H9 (cell line): ENCODE results near the gene KSR1. TPM values are rescaled to one million over a fixed set of nuclear protein-coding genes. Genes with fewer than 3 reads are reported as not detected.

ENCODE experiments used
- DNase-seq: peaks from one replicate; pipeline ENCODE4 v3.0.0-alpha.2; 2017
- H2AFZ ChIP-seq: one replicate; pipeline ENCODE4 v1.6.1; 2013; ENCODE audit warnings: mild to moderate bottlenecking, low read length, control low read depth, moderate library complexity
- H2AK5ac ChIP-seq: 2 replicates; pipeline ENCODE4 v1.6.1; 2013; ENCODE audit warnings: low read length, control low read depth, mixed read lengths; ENCODE audit not compliant: insufficient read length
- H2BK120ac ChIP-seq: one replicate; pipeline ENCODE4 v1.6.1; 2013; ENCODE audit warnings: low read depth, mild to moderate bottlenecking, low read length, control low read depth, inconsistent platforms; ENCODE audit not compliant: poor library complexity, severe bottlenecking
- H2BK12ac ChIP-seq: 2 replicates; pipeline ENCODE4 v1.6.1; 2013; ENCODE audit warnings: low read length, control low read depth, mixed read lengths, low read depth; ENCODE audit not compliant: insufficient read length
- H2BK15ac ChIP-seq: 2 replicates; pipeline ENCODE4 v1.6.1; 2013; ENCODE audit warnings: low read depth, low read length, control low read depth
- H2BK20ac ChIP-seq: one replicate; pipeline ENCODE4 v1.6.1; 2013; ENCODE audit warnings: low read depth, mild to moderate bottlenecking, low read length, control low read depth, inconsistent platforms; ENCODE audit not compliant: poor library complexity, severe bottlenecking
- H2BK5ac ChIP-seq: 2 replicates; pipeline ENCODE4 v1.6.1; 2013; ENCODE audit warnings: low read length, control low read depth, mixed read lengths; ENCODE audit not compliant: insufficient read length
- H3K14ac ChIP-seq: 2 replicates; pipeline ENCODE4 v1.6.1; 2013; ENCODE audit warnings: low read length, control low read depth; ENCODE audit not compliant: insufficient read depth
- H3K18ac ChIP-seq: 2 replicates; pipeline ENCODE4 v1.6.1; 2013; ENCODE audit warnings: low read depth, mild to moderate bottlenecking, mixed read lengths, low read length, control low read depth; ENCODE audit not compliant: insufficient read length
- H3K23ac ChIP-seq: 2 replicates; pipeline ENCODE4 v1.6.1; 2013; ENCODE audit warnings: low read length, control low read depth, mixed read lengths, low read depth; ENCODE audit not compliant: insufficient read length
- H3K23me2 ChIP-seq: 2 replicates; pipeline ENCODE4 v1.6.1; 2013; ENCODE audit warnings: low read depth, mild to moderate bottlenecking, mixed read lengths, low read length, control low read depth; ENCODE audit not compliant: insufficient read length, poor library complexity, severe bottlenecking
- H3K27ac ChIP-seq: 2 replicates; pipeline ENCODE4 v1.5.1; 2013; ENCODE audit warnings: low read length, control low read depth, mixed read lengths, low read depth; ENCODE audit not compliant: insufficient read length
- H3K27me3 ChIP-seq: 2 replicates; pipeline ENCODE4 v1.6.1; 2013; ENCODE audit warnings: low read length, control low read depth, inconsistent platforms; ENCODE audit not compliant: insufficient read depth
- H3K4ac ChIP-seq: 2 replicates; pipeline ENCODE4 v1.6.1; 2013; ENCODE audit warnings: low read depth, mild to moderate bottlenecking, control low read depth, inconsistent platforms, low read length, moderate library complexity
- H3K4me1 ChIP-seq: 2 replicates; pipeline ENCODE4 v1.6.1; 2013; ENCODE audit warnings: low read length, control low read depth, inconsistent platforms; ENCODE audit not compliant: insufficient read depth
- H3K4me2 ChIP-seq: 2 replicates; pipeline ENCODE4 v1.6.1; 2013; ENCODE audit warnings: low read length, control low read depth, mixed read lengths; ENCODE audit not compliant: insufficient read length, insufficient read depth
- H3K56ac ChIP-seq: 2 replicates; pipeline ENCODE4 v1.6.1; 2013; ENCODE audit warnings: low read depth, mild to moderate bottlenecking, mixed read lengths, low read length, control low read depth; ENCODE audit not compliant: insufficient read length
- H3K79me1 ChIP-seq: 2 replicates; pipeline ENCODE4 v1.6.1; 2013; ENCODE audit warnings: low read depth, mild to moderate bottlenecking, moderate library complexity, low read length, control low read depth, inconsistent platforms; ENCODE audit not compliant: insufficient read depth, poor library complexity, severe bottlenecking
- H3K79me2 ChIP-seq: 2 replicates; pipeline ENCODE4 v1.6.1; 2013; ENCODE audit warnings: low read length, control low read depth, inconsistent platforms; ENCODE audit not compliant: insufficient read depth
- H3K9ac ChIP-seq: 2 replicates; pipeline ENCODE4 v1.6.1; 2013; ENCODE audit warnings: low read length, control low read depth, mixed read lengths; ENCODE audit not compliant: insufficient read length; ENCODE audit errors: extremely low read depth
- H3K9me3 ChIP-seq: one replicate; pipeline ENCODE4 v1.6.1; 2013; ENCODE audit warnings: low read depth, low read length, inconsistent platforms; ENCODE audit not compliant: control insufficient read depth
- H3T11ph ChIP-seq: one replicate; pipeline ENCODE4 v1.6.1; 2013; ENCODE audit warnings: mild to moderate bottlenecking, low read length, control low read depth, inconsistent platforms
- H4K20me1 ChIP-seq: one replicate; pipeline ENCODE4 v1.6.1; 2013; ENCODE audit not compliant: control insufficient read depth, insufficient read length, insufficient read depth
- H4K5ac ChIP-seq: 2 replicates; pipeline ENCODE4 v1.6.1; 2013; ENCODE audit warnings: low read depth, mild to moderate bottlenecking, mixed read lengths, low read length, control low read depth; ENCODE audit not compliant: insufficient read length
- H4K8ac ChIP-seq: replicated peaks from 2 replicates; pipeline ENCODE4 v1.6.1; 2013; ENCODE audit warnings: low read length, control low read depth, mixed read lengths, low read depth; ENCODE audit not compliant: insufficient read length
- H4K91ac ChIP-seq: 2 replicates; pipeline ENCODE4 v1.6.1; 2013; ENCODE audit warnings: low read depth, mild to moderate bottlenecking, moderate library complexity, mixed read lengths, low read length, control low read depth; ENCODE audit not compliant: insufficient read length
- H3K27ac Mint-ChIP-seq, 3 experiments: 2 replicates in 2 of 3; 3 replicates in 1 of 3; pipeline ENCODE4 v1.8.0; 2020 to 2021; ENCODE audit warnings: mixed read lengths in 3 of 3, mild to moderate bottlenecking in 1 of 3, moderate library complexity in 1 of 3
- H3K27me3 Mint-ChIP-seq: 2 replicates; pipeline ENCODE4 v1.8.0; 2021; ENCODE audit warnings: low read depth, mild to moderate bottlenecking, moderate library complexity, mixed read lengths
- H3K36me3 Mint-ChIP-seq, 3 experiments: 2 replicates in 2 of 3; 3 replicates in 1 of 3; pipeline ENCODE4 v1.8.0; 2020 to 2021; ENCODE audit warnings: low read depth in 3 of 3, mixed read lengths in 3 of 3; ENCODE audit not compliant: insufficient read depth in 1 of 3
- H3K4me1 Mint-ChIP-seq, 2 experiments: 2 replicates each; pipeline ENCODE4 v1.8.0; 2020; ENCODE audit warnings: mixed read lengths in 2 of 2
- H3K4me3 Mint-ChIP-seq, 2 experiments: 2 replicates in 1 of 2; 3 replicates in 1 of 2; pipeline ENCODE4 v1.8.0; 2020 to 2021; ENCODE audit warnings: mild to moderate bottlenecking in 2 of 2, mixed read lengths in 2 of 2, moderate library complexity in 1 of 2
- H3K9me3 Mint-ChIP-seq, 2 experiments: 2 replicates in 1 of 2; 3 replicates in 1 of 2; pipeline ENCODE4 v1.8.0; 2020; ENCODE audit warnings: mild to moderate bottlenecking in 2 of 2, mixed read lengths in 2 of 2, moderate library complexity in 1 of 2
- CTCF ChIP-seq: fragments of 200-600 bp; sonication (generic); conservative IDR thresholded peaks from 3 replicates; pipeline ENCODE4 v1.8.0; 2021; ENCODE audit warnings: antibody characterized with exemption, mild to moderate bottlenecking
- whole genome bisulfite sequencing: extraction: QIAGEN DNeasy Blood & Tissue Kit; methylation state at CpG from one replicate; pipeline ENCODE4 v1.1.7; 2013; ENCODE audit warnings: missing lambda C conversion rate, low lambda C conversion rate, mixed read lengths; ENCODE audit not compliant: insufficient read length; ENCODE audit errors: extremely low coverage; 5-methylcytosine and 5-hydroxymethylcytosine counted together
- total RNA-seq: library from RNA; stranded (reverse); gene quantifications from 2 replicates; pipeline ENCODE4 v1.2.1, GENCODE V29; 2021

KSR1 gene
- total RNA-seq, 1 experiment from 2014 or later = 44.9 TPM

DNA sequence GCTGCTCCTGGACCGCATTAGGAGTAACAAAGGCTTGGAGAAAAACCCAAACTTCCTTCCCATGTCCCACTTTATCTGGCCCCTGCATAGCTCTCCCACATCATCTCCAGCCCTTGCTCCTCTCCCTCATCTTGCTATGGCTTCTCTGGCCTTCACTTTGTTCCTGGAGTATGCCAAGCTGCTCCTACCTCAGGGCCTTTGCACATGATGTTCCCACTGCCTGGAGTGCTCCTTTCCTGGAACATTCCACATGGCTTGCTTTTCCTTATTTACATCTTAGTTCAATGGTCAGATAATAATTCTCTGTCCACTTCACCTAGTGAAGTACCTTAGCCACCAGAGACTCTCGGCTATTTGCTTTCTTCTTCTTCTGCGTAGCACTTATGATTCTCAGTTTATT is 4.3 kb upstream of the KSR1 start:
- peaks cover 8 to 11% of the 10 kb centered on the region in 2 experiments for H3K4me1 Mint-ChIP-seq
- H2AK5ac ChIP-seq = no peak overlapping the region

More for the DNA sequence above, 4.3 kb upstream of the KSR1 start:
- Mint-ChIP-seq H3K9me3 (no peaks in the 10 kb centered on the region), H3K27ac (no peak overlapping the region), H3K27me3 (peaks cover 13% of the 10 kb centered on the region), H3K36me3 (no peaks in the 10 kb centered on the region), H3K4me3 (no peak overlapping the region)
- no peak overlapping the region for H2BK20ac ChIP-seq
- no peak overlapping the region for H3K23ac ChIP-seq
- H2BK12ac ChIP-seq = no peak overlapping the region
- no peak overlapping the region for H2BK120ac ChIP-seq
- no peak overlapping the region for H4K91ac ChIP-seq
- no peak overlapping the region for H2AFZ ChIP-seq
- no peak overlapping the region for H3K4me2 ChIP-seq
- no peaks in the 10 kb centered on the region for H3K9me3 ChIP-seq
- H4K5ac ChIP-seq = no peak overlapping the region
- no peak overlapping the region for H4K8ac ChIP-seq
- peaks cover 3% of the 10 kb centered on the region for H3K23me2 ChIP-seq
- no peak for DNase-seq
- no peak for TF ChIP-seq CTCF
- no peaks in the 10 kb centered on the region for H3K27me3 ChIP-seq
- no peaks in the 10 kb centered on the region for H3K79me1 ChIP-seq
- H3T11ph ChIP-seq = no peak overlapping the region
- H3K4me1 ChIP-seq = no peaks in the 10 kb centered on the region
- H3K18ac ChIP-seq = no peak overlapping the region
- WGBS = no CpG with 5 or more reads among the region's 3 CpGs
- H3K14ac ChIP-seq = no peak overlapping the region
- no peak overlapping the region for H2BK5ac ChIP-seq
- H3K79me2 ChIP-seq = no peaks in the 10 kb centered on the region
- H3K56ac ChIP-seq = no peak overlapping the region
- H3K4ac ChIP-seq = no peak overlapping the region
- H3K27ac ChIP-seq = no peak overlapping the region
- H3K9ac ChIP-seq = no peak overlapping the region
- no peak overlapping the region for H2BK15ac ChIP-seq
- no peaks in the 10 kb centered on the region for H4K20me1 ChIP-seq
